ENCODE measurements around the gene USP24.

GRCh38 chr1:55074455-55074854, 140.7 kb downstream of the USP24 start:
- TF ChIP-seq EP300 (IDR thresholded peaks at IDR 0.05; ENCODE audit: borderline replicate concordance in 1 of 2, control insufficient read depth in 1 of 2, low read depth in 2 of 2, low read length in 2 of 2) (no peak), NRF1 (conservative IDR thresholded peaks at IDR 0.05; ENCODE audit: low read depth, low read length) (no peak), CHD4 (IDR thresholded peaks at IDR 0.05) (no peak), HDAC6 (IDR thresholded peaks at IDR 0.05; ENCODE audit: unreplicated experiment) (no peak)

Data from GM12878 (cell line).